Panc1 (cell line): ENCODE data around the gene KCP. TPM values are rescaled to one million over a fixed set of nuclear protein-coding genes. Genes with fewer than 3 reads are reported as not detected.

Source experiments
- ATAC-seq: fragments of 200-7000 bp; cut with Tn5 transposase; 2 replicates; pipeline ENCODE4 v1.9.1; 2020; ENCODE audit warnings: mild to moderate bottlenecking, moderate library complexity
- BruUV-seq: library from RNA; stranded (reverse); fragments of 400-500 nt; replicated peaks from 2 replicates; lab custom pipeline; 2021; lab: Mats Ljungman, UMichigan
- CTCF ChIA-PET: fragments of 300-600 bp; sonication (Branson Sonifier 250); formaldehyde crosslinking; loops from one replicate; lab custom pipeline; 2022; ENCODE audit warnings: antibody characterized with exemption; lab: Charles Lee
- POLR2A ChIA-PET: fragments of 300-600 bp; sonication (Branson Sonifier 250); formaldehyde crosslinking; loops from one replicate; lab custom pipeline; 2022; ENCODE audit warnings: antibody characterized with exemption; lab: Charles Lee
- DNase-seq: peaks from one replicate; pipeline ENCODE4 v3.0.0-alpha.2; 2010; ENCODE audit warnings: low read depth, low spot score
- H3K27ac ChIP-seq: 2 replicates; pipeline ENCODE4 v1.5.1; 2011; ENCODE audit warnings: mild to moderate bottlenecking, low read length, inconsistent platforms
- H3K27me3 ChIP-seq: fragments of 200-500 bp; sonication (Bioruptor generic); 2 replicates; pipeline ENCODE4 v1.6.0; 2014; ENCODE audit warnings: low read length, inconsistent platforms; ENCODE audit not compliant: control insufficient read depth, insufficient read depth
- H3K36me3 ChIP-seq: fragments of 200-500 bp; sonication (Bioruptor generic); 2 replicates; pipeline ENCODE4 v1.5.1; 2014; ENCODE audit warnings: inconsistent platforms, mild to moderate bottlenecking, low read length, moderate library complexity; ENCODE audit not compliant: control insufficient read depth, insufficient read depth
- H3K4me1 ChIP-seq: 2 replicates; pipeline ENCODE4 v1.5.1; 2011; ENCODE audit warnings: inconsistent platforms, mild to moderate bottlenecking, low read length, moderate library complexity; ENCODE audit not compliant: control insufficient read depth, insufficient read depth
- H3K4me3 ChIP-seq, 2 experiments: 2 replicates each; pipeline ENCODE4 v1.5.1; 2011 to 2012; ENCODE audit warnings: low read depth in 2 of 2, low read length in 2 of 2, mild to moderate bottlenecking in 2 of 2, inconsistent platforms in 1 of 2, moderate library complexity in 1 of 2
- H3K9me3 ChIP-seq: fragments of 200-500 bp; sonication (Bioruptor generic); 2 replicates; pipeline ENCODE4 v1.5.1; 2014; ENCODE audit warnings: low read depth, mild to moderate bottlenecking, inconsistent platforms, low read length, moderate library complexity; ENCODE audit not compliant: control insufficient read depth, insufficient read depth
- CTCF ChIP-seq: fragments of 450-650 bp; IDR thresholded peaks from 2 replicates; pipeline ENCODE4 v1.5.1; 2017; ENCODE audit warnings: mild to moderate bottlenecking
- POLR2AphosphoS5 ChIP-seq: IDR thresholded peaks from 2 replicates; pipeline ENCODE4 v1.6.1; 2012; ENCODE audit warnings: mild to moderate bottlenecking, low read depth, low read length, moderate library complexity
- REST ChIP-seq, 2 experiments: IDR thresholded peaks; 2 replicates each; pipeline ENCODE4 v1.6.1; 2011 to 2012; ENCODE audit warnings: low read depth in 2 of 2, control low read depth in 1 of 2, low read length in 1 of 2, mild to moderate bottlenecking in 1 of 2, moderate library complexity in 1 of 2; ENCODE audit not compliant: insufficient read depth in 1 of 2
- SIN3A ChIP-seq: IDR thresholded peaks from 2 replicates; pipeline ENCODE4 v1.6.1; 2012; ENCODE audit warnings: low read depth, mild to moderate bottlenecking, low read length, moderate library complexity, borderline replicate concordance; ENCODE audit not compliant: insufficient read depth
- TCF7L2 ChIP-seq: IDR thresholded peaks from 2 replicates; pipeline ENCODE4 v1.6.1; 2011; ENCODE audit warnings: mild to moderate bottlenecking, low read depth, low read length, inconsistent platforms
- in situ Hi-C: cut with HindIII; loops from 2 replicates; pipeline ENCODE4 v1.10.0; 2016; ENCODE audit warnings: low sequenced_read_pairs, low pct_unique_long_range_greater_than_20kb
- intact Hi-C: fragments of 100-400 bp; cut with micrococcal nuclease; formaldehyde crosslinking; loops from one replicate; pipeline ENCODE4 v1.10.0; 2022; ENCODE audit not compliant: unreplicated experiment
- total RNA-seq: library from RNA; stranded (reverse); gene quantifications from one replicate; pipeline ENCODE4 v1.2.1, GENCODE V29; 2021; ENCODE audit not compliant: unreplicated experiment

KCP gene
- total RNA-seq, 1 experiment from 2014 or later, result 0.13 TPM

- intact Hi-C loops (no loop called here), in situ Hi-C loops (no loop called here)
- DNase-seq (no peak), ATAC-seq (no peak; the same call in 1 of the 2 replicates)
- Histone ChIP-seq H3K27me3 (peaks cover 6% of the 10 kb centered on the region), H3K4me1 (no peaks in the 10 kb centered on the region), H3K9me3 (no peaks in the 10 kb centered on the region), H3K36me3 (no peaks in the 10 kb centered on the region), H3K27ac (no peak overlapping the region), H3K4me3 (no peak overlapping the region)
- CTCF ChIA-PET, result no interaction called here
- POLR2A ChIA-PET, result no interaction called here
- no peak for TF ChIP-seq CTCF
- TF ChIP-seq POLR2AphosphoS5, result no peak
- no peak for TF ChIP-seq TCF7L2
- TF ChIP-seq SIN3A, result no peak
- no peak for TF ChIP-seq REST (IDR thresholded peaks at IDR 0.05; ENCODE audit: insufficient read depth in 1 of 2, low read depth in 2 of 2, low read length in 1 of 2)
- BruUV-seq, result no TSS peak
Measured at GRCh38 chr7:128922496-128923410, 12.2 kb upstream of the KCP start.

DNA sequence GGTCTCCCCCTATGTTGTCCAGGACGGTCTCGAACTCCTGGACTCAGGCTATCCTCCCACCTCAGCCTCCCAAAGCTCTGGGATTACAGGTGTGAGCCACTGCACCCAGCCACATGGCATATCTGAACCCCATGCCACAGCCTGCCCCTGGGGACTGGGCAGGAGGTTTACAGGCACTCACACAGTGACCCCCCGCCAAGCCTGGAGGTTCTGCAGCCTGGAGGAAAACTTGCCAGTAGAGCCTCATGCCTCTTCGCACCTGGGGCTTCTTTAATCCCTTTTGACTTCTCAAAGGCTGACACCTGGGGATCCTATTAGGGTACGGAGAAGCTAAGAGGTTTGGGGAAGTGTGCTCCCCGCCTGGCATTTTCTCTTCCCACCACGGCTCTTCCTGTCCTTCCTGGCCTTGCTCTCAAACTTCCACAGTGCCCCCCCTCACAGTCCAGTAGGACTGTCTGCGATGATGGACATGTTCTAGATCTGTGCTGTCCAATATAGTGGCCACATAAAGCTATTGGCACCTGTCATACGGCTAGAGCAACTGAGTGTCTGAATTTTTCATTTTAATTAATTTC lies 11.4 kb upstream of the KCP start:
- DNase-seq (no peak), ATAC-seq (no peak)
- no peaks in the 10 kb centered on the region for H3K36me3 ChIP-seq
- H3K27me3 ChIP-seq, result peaks cover 6% of the 10 kb centered on the region
- ChIA-PET POLR2A (no interaction called here), CTCF (no interaction called here)
- TF ChIP-seq REST (IDR thresholded peaks at IDR 0.05; ENCODE audit: insufficient read depth in 1 of 2, low read depth in 2 of 2, low read length in 1 of 2) (no peak), POLR2AphosphoS5 (no peak), CTCF (no peak), TCF7L2 (no peak), SIN3A (no peak)
- H3K27ac ChIP-seq, result no peak overlapping the region
- no TSS peak for BruUV-seq
- intact Hi-C loops (no loop called here), in situ Hi-C loops (no loop called here)
- no peaks in the 10 kb centered on the region for H3K4me1 ChIP-seq
- no peak overlapping the region for H3K4me3 ChIP-seq
- no peaks in the 10 kb centered on the region for H3K9me3 ChIP-seq
